Mucosa of descending colon (tissue), 3 donors: ENCODE measurements around the gene TNPO1. TPM values are rescaled to one million over a fixed set of nuclear protein-coding genes. Genes with fewer than 3 reads are reported as not detected.

ENCODE experiments used
- ATAC-seq: fragments of 200-7000 bp; cut with Tn5 transposase; one replicate; pipeline ENCODE4 v1.9.1; 2020; ENCODE audit warnings: mild to moderate bottlenecking, moderate library complexity
- DNase-seq, 3 donors: peaks; one replicate each; pipeline ENCODE4 v3.0.0-alpha.2; 2020
- H3K36me3 ChIP-seq: fragments of 200-600 bp; one replicate; pipeline ENCODE4 v1.8.0; 2021; ENCODE audit warnings: low read depth, mild to moderate bottlenecking
- H3K4me1 ChIP-seq: fragments of 200-600 bp; one replicate; pipeline ENCODE4 v1.8.0; 2021; ENCODE audit warnings: low read depth, mild to moderate bottlenecking
- H3K4me3 ChIP-seq: fragments of 200-600 bp; one replicate; pipeline ENCODE4 v1.8.0; 2021; ENCODE audit warnings: mild to moderate bottlenecking
- H3K9me3 ChIP-seq: fragments of 200-600 bp; one replicate; pipeline ENCODE4 v1.8.0; 2021; ENCODE audit warnings: mild to moderate bottlenecking
- CTCF ChIP-seq: fragments of 200-600 bp; IDR thresholded peaks from one replicate; pipeline ENCODE4 v1.8.0; 2022; ENCODE audit warnings: antibody characterized with exemption, mild to moderate bottlenecking
- intact Hi-C, 2 donors: fragments of 100-400 bp; cut with DNase I in 1 of 2; cut with micrococcal nuclease in 1 of 2; formaldehyde crosslinking; loops; one replicate each; pipeline versions ENCODE4 v1.11.0 to v1.11.1; 2022; cut with DNase I, micrococcal nuclease
- total RNA-seq, 3 donors: library from RNA; stranded (reverse); fragmentation: NEBNext Ultra II Directional in 2 of 3; extraction: Animal tissue kit (Norgen Biotek cat#: 25700) in 2 of 3; gene quantifications; one replicate each; pipeline versions ENCODE4 v1.2.1 to v1.2.4, GENCODE V29; 2021 to 2023
- donor health status: DM: no; HTN: no; CAD: no; lungs with moderate emphysema.
- donor health status: DM: no; HTN: no; CAD: no.
- donor health status: DM: no; HTN: yes; CAD: no.

Gene TNPO1
- total RNA-seq, 3 donors from 2014 or later: 69.4 to 95.1 (median 76.8) TPM

GRCh38 chr5:72855821-72856220 lies 39.4 kb downstream of the TNPO1 start:
- no peak for TF ChIP-seq CTCF
- no peaks in the 10 kb centered on the region for H3K36me3 ChIP-seq
- intact Hi-C loops: no loop called here

GRCh38 chr5:72857396-72857795 lies 40.9 kb downstream of the TNPO1 start:
- ATAC-seq: no peak
- intact Hi-C loops: no loop called here
- no peak for DNase-seq
- no peaks in the 10 kb centered on the region for H3K4me1 ChIP-seq
- H3K4me3 ChIP-seq: no peak overlapping the region
- no peaks in the 10 kb centered on the region for H3K9me3 ChIP-seq
- TF ChIP-seq CTCF: no peak
- no peaks in the 10 kb centered on the region for H3K36me3 ChIP-seq

More at GRCh38 chr5:72855821-72856220, 39.4 kb downstream of the TNPO1 start:
- ATAC-seq: no peak
- no peaks in the 10 kb centered on the region for H3K9me3 ChIP-seq
- H3K4me3 ChIP-seq: no peak overlapping the region
- peaks cover 8% of the 10 kb centered on the region for H3K4me1 ChIP-seq
- DNase-seq: no peak

GRCh38 chr5:72859127-72859526 lies 42.7 kb downstream of the TNPO1 start:
- no peak for ATAC-seq
- H3K4me1 ChIP-seq: no peaks in the 10 kb centered on the region
- no peak overlapping the region for H3K4me3 ChIP-seq
- intact Hi-C loops: no loop called here
- TF ChIP-seq CTCF: no peak
- H3K36me3 ChIP-seq: no peaks in the 10 kb centered on the region
- no peak for DNase-seq
- no peaks in the 10 kb centered on the region for H3K9me3 ChIP-seq

- Histone ChIP-seq H3K4me3 (no peak overlapping the region), H3K36me3 (no peaks in the 10 kb centered on the region), H3K9me3 (no peaks in the 10 kb centered on the region), H3K4me1 (no peaks in the 10 kb centered on the region)
- ATAC-seq: no peak
- no peak for TF ChIP-seq CTCF
- intact Hi-C loops: no loop called here
- no peak for DNase-seq
Observed at GRCh38 chr5:72860499-72860898, 44.0 kb downstream of the TNPO1 start.

- H3K9me3 ChIP-seq: no peaks in the 10 kb centered on the region
- H3K4me1 ChIP-seq: peaks cover 4% of the 10 kb centered on the region
- DNase-seq (no peak), ATAC-seq (no peak)
- H3K36me3 ChIP-seq: peaks cover 8% of the 10 kb centered on the region
- no peak overlapping the region for H3K4me3 ChIP-seq
- intact Hi-C loops: no loop called here
- TF ChIP-seq CTCF: no peak
Observed at GRCh38 chr5:72871366-72872024, 55.0 kb downstream of the TNPO1 start.

DNA sequence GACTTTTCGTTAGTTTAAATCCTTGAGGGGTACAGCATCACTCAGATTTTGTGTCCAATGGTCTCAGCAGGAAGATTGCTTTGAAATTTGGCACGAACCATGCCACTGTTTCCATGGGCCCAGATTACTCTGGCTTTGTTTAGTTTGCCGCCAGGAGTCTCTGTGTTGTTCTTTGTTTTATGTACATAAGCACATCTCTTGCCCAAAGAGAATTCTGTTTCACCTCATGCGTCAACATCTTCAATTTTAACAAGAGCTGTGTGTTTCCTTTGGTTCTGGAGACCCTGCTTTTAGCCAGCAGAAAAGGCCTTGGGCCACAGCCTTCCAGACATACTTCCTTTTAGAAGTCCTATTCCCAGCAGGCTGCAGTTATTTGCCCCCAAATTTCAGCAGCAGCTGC lies 62.4 kb downstream of the TNPO1 start:
- no peak for TF ChIP-seq CTCF
- H3K36me3 ChIP-seq: no peaks in the 10 kb centered on the region
- H3K4me1 ChIP-seq: no peaks in the 10 kb centered on the region
- H3K9me3 ChIP-seq: no peaks in the 10 kb centered on the region
- ATAC-seq (no peak), DNase-seq (no peak)
- intact Hi-C loops: no loop called here
- no peak overlapping the region for H3K4me3 ChIP-seq
